RWPE2 (cell line): ENCODE results near the gene DNAJC7.

Source experiments
- ATAC-seq: fragments of 200-7000 bp; cut with Tn5 transposase; 3 replicates; pipeline ENCODE4 v1.9.1; 2021; ENCODE audit warnings: low read depth
- DNase-seq: peaks from one replicate; pipeline ENCODE4 v3.0.0-alpha.2; 2020; ENCODE audit warnings: low spot score
- H3K27ac ChIP-seq: fragments of 450-650 bp; 2 replicates; pipeline ENCODE4 v1.5.1; 2017; ENCODE audit warnings: mild to moderate bottlenecking; ENCODE audit not compliant: poor library complexity, severe bottlenecking
- H3K27me3 ChIP-seq: fragments of 250-450 bp; sonication (Bioruptor Pico); 2 replicates; pipeline ENCODE4 v1.5.1; 2021; ENCODE audit warnings: mild to moderate bottlenecking, moderate library complexity; ENCODE audit not compliant: insufficient read depth, poor library complexity, severe bottlenecking
- H3K36me3 ChIP-seq: fragments of 250-450 bp; sonication (Bioruptor Pico); 2 replicates; pipeline ENCODE4 v1.5.1; 2020; ENCODE audit warnings: low read depth, mild to moderate bottlenecking, moderate library complexity
- H3K4me1 ChIP-seq: fragments of 250-450 bp; sonication (Bioruptor Pico); 2 replicates; pipeline ENCODE4 v1.5.1; 2021; ENCODE audit warnings: mild to moderate bottlenecking, moderate library complexity; ENCODE audit not compliant: insufficient read depth, poor library complexity, severe bottlenecking
- H3K4me3 ChIP-seq: fragments of 250-450 bp; sonication (Bioruptor Pico); 2 replicates; pipeline ENCODE4 v1.5.1; 2021; ENCODE audit warnings: mild to moderate bottlenecking, moderate library complexity; ENCODE audit not compliant: severe bottlenecking
- H3K9me3 ChIP-seq: fragments of 250-450 bp; sonication (Bioruptor Pico); 2 replicates; pipeline ENCODE4 v1.5.1; 2021; ENCODE audit warnings: mild to moderate bottlenecking, moderate library complexity; ENCODE audit not compliant: severe bottlenecking
- CTCF ChIP-seq: fragments of 450-650 bp; IDR thresholded peaks from one replicate; pipeline ENCODE4 v1.5.1; 2017; ENCODE audit warnings: mild to moderate bottlenecking, moderate library complexity; ENCODE audit not compliant: poor library complexity, severe bottlenecking

The DNAJC7 gene

GRCh38 chr17:42055027-42055426 lies 37.8 kb upstream of the DNAJC7 start:
- no peaks in the 10 kb centered on the region for H3K4me1 ChIP-seq
- no peaks in the 10 kb centered on the region for H3K36me3 ChIP-seq
- no peak overlapping the region for H3K4me3 ChIP-seq
- no peaks in the 10 kb centered on the region for H3K27me3 ChIP-seq
- no peak for DNase-seq
- H3K27ac ChIP-seq: no peak overlapping the region
- ATAC-seq: no peak
- no peaks in the 10 kb centered on the region for H3K9me3 ChIP-seq
- no peak for TF ChIP-seq CTCF

DNA sequence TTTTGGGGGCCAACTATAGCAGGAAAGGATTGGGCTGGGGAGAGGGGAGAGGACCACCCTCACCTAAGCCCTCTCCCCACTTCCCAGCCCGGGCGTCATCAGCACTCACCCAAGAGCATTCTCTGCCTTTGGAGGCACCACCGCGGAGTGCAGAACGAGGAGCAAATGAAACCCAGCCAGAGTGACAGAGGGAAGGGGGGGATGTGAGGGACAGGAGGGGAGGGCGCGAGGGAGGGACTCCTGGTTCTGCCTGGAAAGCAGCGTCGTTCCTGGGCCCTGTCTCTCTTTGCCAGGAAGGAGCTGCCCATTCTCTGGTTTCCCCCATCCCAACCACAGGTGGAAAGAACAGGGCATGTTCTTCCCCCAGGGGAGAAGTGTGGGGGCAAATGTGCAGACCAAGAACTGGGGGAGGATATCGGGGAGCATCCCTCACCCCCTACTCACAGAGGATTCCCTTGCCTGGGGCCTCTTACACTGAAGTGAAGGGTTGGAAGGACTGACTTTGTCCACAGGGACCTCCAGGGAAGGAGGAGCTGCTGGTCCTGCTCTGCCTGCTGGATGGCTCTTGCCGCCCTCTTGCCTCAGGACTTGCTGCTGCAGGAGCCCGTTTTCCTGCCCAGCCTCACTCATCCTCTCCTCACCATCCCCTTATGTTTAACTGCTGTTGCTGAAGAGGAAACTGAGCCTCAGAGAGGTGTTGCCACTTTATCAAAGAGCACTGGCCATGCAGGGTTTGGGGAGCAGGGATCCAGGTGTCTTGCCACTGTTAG lies 36.7 kb upstream of the DNAJC7 start:
- no peak for DNase-seq
- ATAC-seq: no peak
- Histone ChIP-seq H3K36me3 (no peaks in the 10 kb centered on the region), H3K4me3 (no peak overlapping the region), H3K27me3 (no peaks in the 10 kb centered on the region), H3K27ac (no peak overlapping the region), H3K4me1 (no peaks in the 10 kb centered on the region), H3K9me3 (no peaks in the 10 kb centered on the region)
- no peak for TF ChIP-seq CTCF

DNA sequence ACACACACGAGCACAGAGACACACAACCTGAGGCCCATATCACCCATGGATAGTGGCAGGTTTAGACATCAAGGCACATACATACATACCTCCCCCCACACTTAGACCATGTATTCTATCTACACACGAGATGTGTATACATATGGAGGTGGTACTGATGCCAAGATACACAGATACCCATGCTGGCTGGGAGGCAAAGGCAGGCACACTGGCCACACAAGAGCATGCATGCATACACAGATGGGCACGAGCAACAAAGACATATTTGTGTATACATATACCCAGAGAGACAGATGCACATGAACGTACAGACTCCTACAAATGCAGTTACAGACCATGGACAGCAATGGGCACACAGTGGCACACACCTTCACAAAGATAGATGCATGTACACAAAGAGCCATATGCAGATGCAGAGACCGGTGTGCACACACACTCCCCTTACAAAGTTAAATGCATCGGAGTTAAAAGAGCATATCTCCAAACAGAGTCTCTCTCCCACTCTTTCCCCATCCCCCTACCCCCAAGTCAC lies 35.2 kb upstream of the DNAJC7 start:
- no peak for TF ChIP-seq CTCF
- H3K27me3 ChIP-seq: no peaks in the 10 kb centered on the region
- DNase-seq (no peak), ATAC-seq (no peak)
- no peak overlapping the region for H3K27ac ChIP-seq
- H3K4me3 ChIP-seq: no peak overlapping the region
- H3K4me1 ChIP-seq: no peaks in the 10 kb centered on the region
- no peaks in the 10 kb centered on the region for H3K36me3 ChIP-seq
- H3K9me3 ChIP-seq: no peaks in the 10 kb centered on the region

DNA sequence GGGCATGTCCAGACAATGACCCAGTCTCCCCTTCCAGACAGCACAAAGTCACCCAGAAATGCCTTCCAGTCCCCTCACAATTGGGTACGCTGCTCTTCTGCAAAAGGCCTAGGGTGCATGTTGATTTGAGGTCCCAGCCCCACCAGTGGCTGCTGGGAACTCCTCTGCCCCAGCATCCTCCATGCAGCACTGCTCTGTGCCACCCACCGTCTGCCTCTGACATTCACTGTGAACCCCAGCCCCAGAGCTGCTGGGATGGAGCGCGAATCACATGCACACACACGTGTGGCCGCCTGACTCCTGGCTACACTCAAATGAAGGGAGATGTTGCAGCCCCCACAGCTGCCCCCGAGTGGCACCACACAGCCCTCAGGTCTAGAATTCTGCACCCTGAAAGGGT lies 34.4 kb upstream of the DNAJC7 start:
- TF ChIP-seq CTCF: no peak
- Histone ChIP-seq H3K36me3 (no peaks in the 10 kb centered on the region), H3K27me3 (no peaks in the 10 kb centered on the region), H3K27ac (no peak overlapping the region), H3K4me1 (no peaks in the 10 kb centered on the region), H3K4me3 (no peak overlapping the region), H3K9me3 (no peaks in the 10 kb centered on the region)
- ATAC-seq: no peak
- no peak for DNase-seq

DNA sequence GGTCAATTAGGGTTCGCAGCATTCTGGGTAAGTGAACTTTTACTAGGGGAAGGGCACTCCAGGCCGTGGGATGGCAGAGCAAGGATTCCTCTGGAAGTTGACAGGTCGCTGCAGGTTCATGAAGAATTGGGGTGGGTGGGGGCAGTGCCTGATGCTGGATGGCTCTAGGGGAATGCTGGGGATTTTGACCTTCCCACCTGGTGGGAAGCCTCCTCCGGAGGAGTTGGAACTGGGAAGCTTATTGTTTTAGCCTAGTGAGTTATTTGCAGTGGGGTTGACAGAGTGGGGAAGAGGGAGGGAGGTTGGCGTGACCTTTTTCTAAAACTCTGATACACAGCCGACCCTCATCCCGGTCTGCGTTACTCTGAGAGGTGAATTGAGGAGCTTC lies 33.8 kb upstream of the DNAJC7 start:
- H3K27me3 ChIP-seq: no peaks in the 10 kb centered on the region
- ATAC-seq (peak; percentile 15; the same call in 1 of the 3 replicates), DNase-seq (no peak)
- no peak for TF ChIP-seq CTCF
- H3K27ac ChIP-seq: no peak overlapping the region
- H3K36me3 ChIP-seq: no peaks in the 10 kb centered on the region
- H3K4me3 ChIP-seq: peak overlapping the region; percentile 65
- H3K4me1 ChIP-seq: no peaks in the 10 kb centered on the region
- H3K9me3 ChIP-seq: no peaks in the 10 kb centered on the region
